ENCODE results near the gene MITD1.
"Not testable (repeated sequence)": the region's sequence is repeated elsewhere in the genome, so short reads cannot be mapped to it uniquely, and the experiment has no call there.

MITD1 gene

DNA sequence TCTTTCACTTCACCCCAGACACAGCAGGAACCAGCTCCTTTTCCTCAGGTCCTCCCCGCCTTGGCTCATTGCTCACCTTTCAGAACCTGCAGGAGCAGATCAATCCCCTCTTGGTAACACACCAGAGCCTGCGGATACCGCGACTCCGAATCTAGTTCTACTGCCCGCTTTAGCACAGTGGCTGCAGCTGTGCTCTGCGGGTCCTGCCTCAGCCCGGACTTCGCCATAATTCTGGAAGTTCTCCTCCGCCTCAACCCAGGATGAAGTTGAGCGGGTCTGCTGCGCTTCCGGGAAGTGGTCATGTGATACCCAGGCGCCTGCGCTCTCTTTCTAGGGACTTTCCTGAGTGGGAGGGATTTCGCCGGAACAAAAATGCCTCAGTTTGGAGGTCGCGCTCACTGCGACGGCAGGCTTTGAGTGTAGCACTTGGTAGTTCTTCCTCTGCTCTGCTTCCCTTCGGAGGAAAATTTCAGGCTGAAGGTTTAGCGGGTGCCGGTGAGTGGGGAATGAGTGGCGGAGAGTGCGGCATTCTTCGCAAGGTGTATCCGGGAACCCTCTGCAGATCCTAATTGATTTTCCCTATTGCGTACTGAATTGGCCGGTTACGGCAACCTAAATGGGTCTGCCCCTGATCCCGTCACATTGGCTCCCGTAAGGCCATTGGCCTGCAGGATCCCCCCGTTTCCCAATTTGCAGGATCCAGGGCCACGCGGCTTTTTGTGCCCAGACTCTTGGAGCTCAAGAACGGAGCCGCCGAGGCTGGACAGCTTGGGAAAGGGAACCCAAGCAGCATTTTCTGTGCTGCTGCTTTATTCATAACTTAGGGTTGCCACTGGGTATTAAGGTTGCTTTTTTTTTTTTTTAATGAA lies at the start of gene MITD1, which contains the start of gene MRPL30:
MITD1 (minus strand) TSS at position 304 of the 869 bp plus-strand sequence; CDS start at position 227, 77 bp downstream.
MRPL30 (plus strand) TSS at position 430 of the 869 bp plus-strand sequence. CDS start 5,020 bp downstream, outside the sequence.
- peak; percentile 98 for DNase-seq

DNA sequence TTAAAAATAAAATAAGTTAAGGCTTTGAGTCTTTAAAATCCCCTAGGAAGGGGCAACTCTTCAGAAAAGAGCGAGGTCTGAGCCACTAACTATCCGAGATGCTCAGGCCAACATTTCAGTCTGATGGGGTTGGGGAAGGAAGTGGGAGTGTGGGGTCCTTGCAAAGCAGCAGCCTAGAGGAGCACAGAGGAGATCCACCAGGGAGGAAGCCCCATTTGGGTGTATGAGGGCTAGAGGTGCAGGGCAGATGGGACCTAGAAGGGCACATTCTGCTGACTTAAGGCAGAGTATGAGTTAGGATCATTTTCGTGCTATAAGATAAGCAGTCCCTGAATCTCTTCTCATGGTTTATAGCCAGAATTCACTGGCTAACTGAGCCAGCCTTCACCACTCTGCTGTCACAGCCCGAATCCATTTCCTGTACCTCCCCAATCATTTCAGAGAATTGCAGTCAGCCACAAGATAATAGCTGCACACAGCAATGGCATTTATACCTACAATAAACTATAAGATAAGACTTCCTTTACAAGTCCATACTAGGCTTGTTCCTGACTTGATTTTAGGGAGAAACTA lies 37.2 kb upstream of the MITD1 start:
- no peak for DNase-seq

- DNase-seq = no peak
These were observed 35.2 kb upstream of the MITD1 start for GRCh38 chr2:99216096-99216495.

DNA sequence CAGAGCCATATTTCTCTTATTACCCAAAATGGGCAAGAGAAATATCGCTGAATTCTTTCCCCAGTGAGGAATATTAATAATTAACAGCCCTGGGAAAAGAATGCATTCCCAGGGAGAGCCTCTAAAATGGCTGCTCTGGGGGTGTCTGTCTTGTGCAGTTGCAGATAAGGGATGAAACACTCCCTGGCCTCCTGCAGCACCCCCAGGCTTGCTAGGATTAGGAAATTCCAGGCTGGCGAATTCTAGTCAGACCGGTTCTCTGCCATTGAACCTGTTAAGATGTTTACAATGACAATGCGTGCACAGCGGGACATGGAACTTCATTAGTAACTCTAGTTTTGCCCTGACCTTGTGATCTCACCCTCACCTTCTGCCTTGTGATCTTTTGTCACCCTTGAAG lies 24.6 kb upstream of the MITD1 start:
- no peak for DNase-seq

- no peak for DNase-seq
These were observed 21.3 kb upstream of the MITD1 start for GRCh38 chr2:99201959-99202678.

DNA sequence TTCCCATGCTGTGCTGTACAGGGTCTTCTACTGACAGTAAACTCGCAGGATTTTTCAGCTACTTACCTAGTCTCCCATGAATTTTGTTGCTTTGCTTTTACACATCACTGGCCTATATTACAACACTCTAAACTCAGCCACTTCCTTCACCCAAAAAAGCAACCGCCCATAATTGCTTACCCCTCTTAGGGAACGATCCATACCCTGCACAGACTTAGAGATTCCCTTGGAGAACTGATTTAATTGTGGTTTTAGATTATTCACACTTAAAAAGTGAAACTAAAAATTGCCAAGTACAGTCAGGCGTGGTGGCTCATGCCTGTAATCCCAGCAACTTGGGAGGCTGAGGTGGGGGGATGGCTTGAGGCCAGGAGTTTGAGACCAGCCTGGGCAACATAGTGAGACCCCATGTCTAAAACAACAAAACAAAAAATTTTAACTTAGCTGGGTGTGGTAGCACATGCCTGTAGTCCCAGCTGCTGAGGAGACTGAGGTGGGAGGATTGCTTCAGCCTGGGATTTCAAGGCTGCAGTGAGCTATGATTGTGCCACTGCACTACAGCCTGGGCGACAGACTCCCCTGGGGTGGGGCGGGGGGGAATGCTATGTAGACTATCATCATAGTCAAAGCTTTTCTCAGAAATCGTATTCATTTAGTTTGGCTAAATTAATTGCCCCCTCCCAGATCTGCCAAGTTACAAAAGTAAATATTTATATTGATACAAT lies 19.4 kb upstream of the MITD1 start:
- DNase-seq = no peak

DNA sequence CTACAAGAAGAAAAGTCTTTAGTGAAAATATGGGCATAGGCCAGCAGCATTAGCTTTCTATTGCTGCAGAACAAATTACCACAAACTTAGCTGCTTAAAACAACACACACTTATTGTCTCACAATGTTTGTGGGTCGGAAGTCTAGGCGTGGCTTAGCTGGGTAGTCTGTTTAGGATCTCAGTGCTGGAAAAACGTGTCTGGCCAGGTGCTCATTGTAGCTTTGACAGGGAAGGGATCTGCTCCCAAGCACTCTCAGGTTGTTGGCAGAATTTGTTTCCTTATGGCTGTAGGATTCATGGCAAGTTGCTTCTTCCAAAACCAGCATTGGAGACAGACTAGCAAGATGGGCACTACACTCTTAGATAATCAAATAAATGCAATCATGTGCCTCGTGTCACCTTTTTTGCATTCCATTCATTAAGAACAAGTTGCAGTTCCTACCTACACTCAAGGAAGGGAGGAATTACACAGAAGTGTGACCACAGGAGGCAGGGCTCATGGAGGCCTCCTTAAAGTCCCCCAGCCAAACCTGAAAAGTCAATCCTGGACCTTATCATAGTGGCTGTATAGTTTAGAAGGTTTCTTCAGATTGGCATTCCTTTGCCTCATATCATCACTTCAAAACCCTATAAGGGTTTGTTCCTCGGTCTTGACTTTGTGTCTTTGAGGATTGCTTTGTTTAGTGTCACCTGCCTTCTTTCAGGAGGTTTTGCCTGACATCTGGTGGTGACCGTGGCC lies 17.4 kb upstream of the MITD1 start:
- no peak for DNase-seq

DNA sequence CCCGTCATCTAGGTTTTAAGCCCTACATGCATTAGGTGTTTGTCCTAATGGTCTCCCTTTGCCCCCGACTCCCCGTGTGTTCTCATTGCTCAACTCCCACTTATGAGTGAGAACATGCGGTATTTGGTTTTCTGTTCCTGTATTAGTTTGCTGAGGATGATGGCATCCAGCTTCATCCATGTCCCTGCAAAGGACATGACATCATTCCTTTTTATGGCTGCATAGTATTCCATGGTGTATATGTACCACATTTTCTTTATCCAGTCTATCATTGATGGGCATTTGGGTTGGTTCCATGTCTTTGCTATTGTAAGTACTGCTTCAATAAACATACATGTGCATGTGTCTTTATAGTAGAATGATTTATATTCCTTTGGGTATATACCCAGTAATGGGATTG lies 11.5 kb upstream of the MITD1 start:
- DNase-seq = not testable (repeated sequence)

DNA sequence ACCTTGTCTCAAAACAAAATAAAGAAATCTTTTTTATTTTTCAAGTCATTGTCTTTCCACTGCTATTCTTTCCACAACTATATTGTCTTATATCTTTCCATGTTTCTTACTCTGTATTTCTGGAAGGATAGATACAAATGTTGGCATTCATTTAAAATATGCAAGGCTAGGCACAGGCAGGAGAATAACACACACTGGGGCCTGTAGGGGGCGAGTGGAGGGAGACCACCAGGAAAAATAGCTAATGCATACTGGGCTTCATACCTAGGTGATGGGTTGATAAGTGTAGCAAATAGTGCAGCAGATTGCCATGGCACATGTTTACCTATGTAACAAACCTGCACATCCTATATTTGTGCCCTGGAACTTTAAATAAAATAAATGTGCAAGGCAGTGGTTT lies 9.7 kb upstream of the MITD1 start:
- no peak for DNase-seq

DNA sequence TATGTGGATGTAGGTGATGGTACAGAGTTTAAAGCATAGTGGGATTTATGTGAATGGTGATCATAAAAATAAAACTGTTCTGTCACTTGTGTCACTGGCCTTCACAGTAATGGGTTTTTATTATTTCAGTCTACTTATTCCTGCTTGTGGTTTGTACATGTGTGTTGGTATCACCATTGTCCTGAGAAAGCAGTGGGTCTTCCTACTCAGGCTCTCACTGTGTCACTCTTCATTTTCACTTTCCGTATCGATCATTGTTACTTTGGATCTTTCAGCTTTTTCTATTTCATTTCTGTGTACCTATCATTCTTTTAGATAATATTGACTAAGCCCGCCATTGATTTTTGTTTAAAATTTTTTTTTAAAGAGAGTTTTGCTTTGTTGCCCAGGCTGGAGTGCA lies 7.5 kb upstream of the MITD1 start:
- DNase-seq = no peak

- no peak for DNase-seq
These were observed 6.2 kb upstream of the MITD1 start for GRCh38 chr2:99187011-99187410.

GRCh38 chr2:99184811-99185210 lies 4.0 kb upstream of the MITD1 start:
- DNase-seq = no peak

GRCh38 chr2:99183025-99183424 lies 2.2 kb upstream of the MITD1 start:
- DNase-seq = no peak

- DNase-seq = no peak
These were observed 754 bp upstream of the MITD1 start for GRCh38 chr2:99181624-99182000.

DNA sequence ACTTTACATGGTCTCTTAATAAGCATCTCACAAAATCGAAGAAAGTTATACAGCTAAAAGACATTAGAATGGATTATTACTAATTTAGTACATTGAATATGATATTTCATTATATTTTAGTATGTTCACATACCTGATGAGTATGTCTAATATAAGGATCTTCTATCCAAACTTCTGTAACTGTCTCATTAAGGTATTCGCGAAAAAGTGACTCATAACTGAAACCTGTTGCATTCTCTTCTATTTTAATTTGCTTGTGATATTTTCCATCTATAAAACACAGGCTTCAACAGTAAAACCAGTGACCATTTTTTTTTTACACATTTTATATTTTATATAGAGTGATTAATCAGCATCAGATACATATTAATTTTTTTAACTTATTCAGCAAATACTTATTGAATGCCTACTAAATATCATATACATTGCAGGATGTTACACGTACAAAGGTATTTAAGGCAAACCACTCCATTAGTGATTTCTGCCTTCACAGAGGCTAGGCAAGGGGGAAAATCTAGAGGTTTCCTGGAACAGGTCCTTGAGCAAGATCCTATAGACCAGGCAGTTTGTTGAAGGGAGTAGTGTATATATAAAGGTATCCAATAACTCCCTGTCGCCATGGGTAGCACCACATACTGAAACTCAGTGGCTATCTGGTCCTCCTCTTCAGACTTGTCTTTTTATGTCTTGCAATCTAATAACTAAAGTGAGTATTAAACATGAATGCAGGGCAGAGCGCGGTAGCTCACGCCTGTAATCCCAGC lies 9.3 kb downstream of the MITD1 start:
- no peak for DNase-seq

GRCh38 chr2:99169534-99169933 lies 11.3 kb downstream of the MITD1 start:
- no peak for DNase-seq

GRCh38 chr2:99166218-99166617 lies 14.6 kb downstream of the MITD1 start:
- DNase-seq = no peak

- no peak for DNase-seq
These were observed 21.3 kb downstream of the MITD1 start for GRCh38 chr2:99159594-99159993.

DNA sequence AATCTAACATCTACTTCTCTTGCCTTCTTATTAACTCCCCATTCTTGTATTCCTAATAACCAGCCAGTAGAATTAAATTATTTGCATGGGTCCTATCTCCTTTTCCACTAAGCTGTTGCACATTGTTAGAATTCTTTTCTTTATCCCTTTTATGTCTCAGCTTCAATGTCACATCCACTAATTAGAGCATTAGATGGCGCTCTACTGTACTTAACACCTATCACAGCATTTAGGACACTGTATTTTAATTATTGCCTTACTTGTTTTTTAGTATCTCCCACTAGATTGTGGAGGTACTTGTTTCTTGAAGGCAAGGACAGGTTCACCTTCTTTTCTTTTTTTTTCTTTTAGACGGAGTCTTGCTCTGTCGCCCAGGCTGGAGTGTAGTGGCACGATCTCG lies 22.3 kb downstream of the MITD1 start:
- DNase-seq = no peak

DNA sequence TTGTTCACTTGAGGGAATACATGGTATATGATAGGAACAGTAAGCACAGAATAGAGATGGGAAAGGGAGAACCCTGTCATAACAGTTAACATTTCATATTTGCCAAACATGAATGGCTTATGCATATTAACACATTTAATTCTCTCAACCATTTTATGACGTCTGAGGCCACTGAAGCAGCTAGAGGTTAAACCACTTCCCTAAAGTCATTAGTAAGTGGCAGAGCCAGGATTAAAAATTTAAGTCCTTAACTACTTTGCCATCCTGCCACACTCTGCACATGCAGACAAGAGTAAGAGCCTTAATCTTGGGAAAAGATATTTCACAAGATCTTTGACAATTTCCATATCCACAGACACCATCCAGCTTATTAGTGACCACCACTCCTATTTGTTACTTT lies 24.0 kb downstream of the MITD1 start:
- DNase-seq = no peak
